ENCODE measurements around the gene TMA16. TPM values are rescaled to one million over a fixed set of nuclear protein-coding genes. Genes with fewer than 3 reads are reported as not detected.

Gene TMA16
- total RNA-seq, 4 donors from 2014 or later = 4.0 to 15.4 (median 8.7) TPM

DNA sequence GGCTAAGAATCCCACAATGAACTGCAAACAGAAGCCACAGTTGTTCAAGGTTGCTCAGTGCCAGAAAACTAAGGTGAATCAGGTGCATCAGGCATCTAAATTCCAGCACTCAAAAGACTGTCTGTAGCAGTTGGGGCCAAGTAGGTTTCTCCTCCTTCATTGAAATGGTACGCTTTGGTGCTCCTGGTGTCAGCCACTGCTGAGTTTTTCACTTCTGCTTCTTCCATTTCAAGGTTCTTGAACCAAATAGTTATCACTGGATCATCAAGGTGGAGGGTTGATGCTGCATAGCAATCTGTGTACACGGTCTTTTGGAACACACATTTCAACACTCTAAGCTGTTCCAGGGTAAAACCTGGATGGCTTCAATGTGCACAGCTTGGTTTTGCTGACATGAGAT, 74.4 kb downstream of the TMA16 start:
- no peaks in the 10 kb centered on the region for H3K27me3 ChIP-seq
- no peak for DNase-seq
- H3K9me3 ChIP-seq = no peaks in the 10 kb centered on the region
- no peaks in the 10 kb centered on the region for H3K36me3 ChIP-seq
- intact Hi-C loops (cut with DNase I; ENCODE audit: low total_unique reads) = no loop called here
- H3K4me1 ChIP-seq = no peaks in the 10 kb centered on the region
- TF ChIP-seq, protein P1, sequence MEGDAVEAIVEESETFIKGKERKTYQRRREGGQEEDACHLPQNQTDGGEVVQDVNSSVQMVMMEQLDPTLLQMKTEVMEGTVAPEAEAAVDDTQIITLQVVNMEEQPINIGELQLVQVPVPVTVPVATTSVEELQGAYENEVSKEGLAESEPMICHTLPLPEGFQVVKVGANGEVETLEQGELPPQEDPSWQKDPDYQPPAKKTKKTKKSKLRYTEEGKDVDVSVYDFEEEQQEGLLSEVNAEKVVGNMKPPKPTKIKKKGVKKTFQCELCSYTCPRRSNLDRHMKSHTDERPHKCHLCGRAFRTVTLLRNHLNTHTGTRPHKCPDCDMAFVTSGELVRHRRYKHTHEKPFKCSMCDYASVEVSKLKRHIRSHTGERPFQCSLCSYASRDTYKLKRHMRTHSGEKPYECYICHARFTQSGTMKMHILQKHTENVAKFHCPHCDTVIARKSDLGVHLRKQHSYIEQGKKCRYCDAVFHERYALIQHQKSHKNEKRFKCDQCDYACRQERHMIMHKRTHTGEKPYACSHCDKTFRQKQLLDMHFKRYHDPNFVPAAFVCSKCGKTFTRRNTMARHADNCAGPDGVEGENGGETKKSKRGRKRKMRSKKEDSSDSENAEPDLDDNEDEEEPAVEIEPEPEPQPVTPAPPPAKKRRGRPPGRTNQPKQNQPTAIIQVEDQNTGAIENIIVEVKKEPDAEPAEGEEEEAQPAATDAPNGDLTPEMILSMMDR (IDR thresholded peaks at IDR 0.05 in 4 of 5, conservative IDR thresholded peaks at IDR 0.05 in 1 of 5) = no peak
- no peak for TF ChIP-seq POLR2A (IDR thresholded peaks at IDR 0.05)
- no peak overlapping the region for H3K27ac ChIP-seq
- ATAC-seq = no peak
- no peak overlapping the region for H3K4me3 ChIP-seq
- in situ Hi-C loops (cut with MboI; ENCODE audit: low sequenced_read_pairs in 4 of 4) = loop anchor here in 1 of 4 donors (25.0 kb wide), 1 partner anchor 1168 kb away; no protein-coding TSS in a partner anchor

Other genes starting within 250 kb of the TMA16 start
- 1 to 10 TPM in 3 of 4 donors, under 1 TPM in 1; 0.40 to 3.1 (median 1.3) TPM for gene NPY1R, start 162.1 kb upstream of the TMA16 start, total RNA-seq
- gene NPY5R, start 150.8 kb upstream of the TMA16 start, total RNA-seq = not detected
- not detected for gene TKTL2, start 20.9 kb upstream of the TMA16 start, total RNA-seq